Astrocyte of the cerebellum (primary cell): Measurements from ENCODE around the gene LDLRAP1.

ENCODE experiments used
- DNase-seq: peaks from one replicate; pipeline ENCODE4 v3.0.0-alpha.2; 2011; ENCODE audit warnings: low read depth
- H3K4me3 ChIP-seq: 2 replicates; pipeline ENCODE4 v1.5.1; 2011; ENCODE audit warnings: mild to moderate bottlenecking, low read depth, low read length, moderate library complexity
- CTCF ChIP-seq: IDR thresholded peaks from 2 replicates; pipeline ENCODE4 v1.5.1; 2012; ENCODE audit warnings: low read length, low read depth, moderate library complexity, mild to moderate bottlenecking; ENCODE audit errors: missing control alignments
- in situ Hi-C: cut with HindIII; loops from 2 replicates; pipeline ENCODE4 v1.10.0; 2017; ENCODE audit warnings: low sequenced_read_pairs

LDLRAP1 gene

DNA sequence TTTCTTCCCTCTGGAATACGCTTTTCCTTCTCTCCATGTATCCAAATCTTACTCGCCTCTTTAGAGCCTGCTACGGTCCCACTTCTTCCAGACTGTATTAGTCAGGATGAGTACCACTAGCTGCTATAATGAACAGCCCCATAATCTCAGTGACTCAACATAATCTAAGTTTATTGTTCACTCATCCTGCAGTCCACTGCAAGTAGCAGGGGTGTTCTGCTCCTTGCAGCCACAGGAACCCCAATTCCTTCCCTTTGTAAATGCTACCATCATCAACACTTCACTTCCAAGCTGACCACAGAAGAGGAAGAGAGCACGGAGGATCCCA, 18.1 kb upstream of the LDLRAP1 start:
- TF ChIP-seq CTCF = no peak
- in situ Hi-C loops = loop anchor here (10.0 kb wide), 1 partner anchor 259 kb away; no protein-coding TSS in a partner anchor
- no peak overlapping the region for H3K4me3 ChIP-seq
- DNase-seq = no peak

- no peak overlapping the region for H3K4me3 ChIP-seq
- no peak for DNase-seq
- TF ChIP-seq CTCF = no peak
- in situ Hi-C loops = loop anchor here (10.0 kb wide), 1 partner anchor 258 kb away; no protein-coding TSS in a partner anchor
These were observed 16.7 kb upstream of the LDLRAP1 start for GRCh38 chr1:25526753-25527152.

DNA sequence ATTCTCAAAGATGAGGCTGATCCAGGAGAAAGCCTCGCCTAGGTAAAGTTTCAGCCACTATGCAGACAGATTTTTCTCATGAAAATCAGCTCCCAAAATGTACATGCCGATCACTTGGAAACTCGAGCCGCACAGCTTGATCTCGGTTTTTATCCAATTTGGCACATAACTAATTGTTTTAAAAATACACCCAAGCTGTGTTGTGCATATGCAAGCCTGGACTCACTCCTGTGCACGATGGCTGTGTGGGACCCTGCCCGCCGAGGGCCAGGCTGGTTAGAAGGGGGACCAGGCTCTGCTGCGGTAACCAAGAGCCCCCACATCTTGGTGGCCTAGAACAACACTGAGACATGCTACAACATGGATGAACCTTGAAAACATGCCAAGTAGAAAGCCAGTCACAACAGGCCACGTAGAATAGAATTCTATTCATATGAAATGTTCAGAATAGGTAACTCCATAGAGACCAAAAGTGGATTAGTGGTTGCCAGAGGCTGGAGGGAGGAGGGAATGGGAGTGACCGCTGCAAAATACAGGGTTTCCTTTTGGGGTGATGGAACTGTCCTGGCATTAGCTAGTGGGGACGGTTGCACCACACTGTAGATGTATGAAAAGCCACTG, 16.1 kb upstream of the LDLRAP1 start:
- in situ Hi-C loops = loop anchor here (10.0 kb wide), 1 partner anchor 257 kb away; no protein-coding TSS in a partner anchor
- DNase-seq = no peak
- TF ChIP-seq CTCF = no peak
- H3K4me3 ChIP-seq = no peak overlapping the region

DNA sequence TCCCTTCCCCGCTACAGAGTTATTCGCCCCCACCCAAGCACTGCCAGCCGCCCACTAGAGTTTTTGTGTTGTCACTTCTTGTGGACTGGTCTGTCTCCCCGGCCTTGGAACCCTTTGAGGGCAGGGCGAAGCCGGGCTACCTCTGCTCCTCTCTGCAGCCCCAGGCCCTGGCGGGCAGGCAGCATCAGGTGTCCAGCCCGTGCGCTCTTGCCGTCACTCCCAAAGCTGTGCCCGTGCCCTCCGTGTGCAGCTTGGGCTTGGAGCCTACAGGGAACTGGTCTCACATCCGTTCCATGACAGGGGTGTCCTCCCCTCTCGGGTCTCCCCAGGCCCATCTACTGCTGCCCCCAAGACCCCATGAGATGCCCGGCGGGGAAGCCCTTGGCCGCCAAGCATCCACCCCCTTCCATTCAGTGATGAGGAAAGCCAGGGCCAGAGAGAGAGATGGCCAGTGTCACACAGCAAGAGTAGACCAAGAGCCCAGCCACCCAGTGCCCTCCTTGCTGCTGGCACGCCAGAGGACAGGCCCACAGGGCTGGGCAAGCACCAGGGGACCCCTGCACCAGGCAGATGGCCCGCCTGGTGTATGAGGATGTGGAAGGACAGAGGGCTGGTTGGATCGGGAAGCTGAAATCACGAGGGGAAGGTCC, 15.3 kb upstream of the LDLRAP1 start:
- no peak for TF ChIP-seq CTCF
- no peak for DNase-seq
- no peak overlapping the region for H3K4me3 ChIP-seq
- in situ Hi-C loops = loop anchor here (10.0 kb wide), 1 partner anchor 257 kb away; no protein-coding TSS in a partner anchor

DNA sequence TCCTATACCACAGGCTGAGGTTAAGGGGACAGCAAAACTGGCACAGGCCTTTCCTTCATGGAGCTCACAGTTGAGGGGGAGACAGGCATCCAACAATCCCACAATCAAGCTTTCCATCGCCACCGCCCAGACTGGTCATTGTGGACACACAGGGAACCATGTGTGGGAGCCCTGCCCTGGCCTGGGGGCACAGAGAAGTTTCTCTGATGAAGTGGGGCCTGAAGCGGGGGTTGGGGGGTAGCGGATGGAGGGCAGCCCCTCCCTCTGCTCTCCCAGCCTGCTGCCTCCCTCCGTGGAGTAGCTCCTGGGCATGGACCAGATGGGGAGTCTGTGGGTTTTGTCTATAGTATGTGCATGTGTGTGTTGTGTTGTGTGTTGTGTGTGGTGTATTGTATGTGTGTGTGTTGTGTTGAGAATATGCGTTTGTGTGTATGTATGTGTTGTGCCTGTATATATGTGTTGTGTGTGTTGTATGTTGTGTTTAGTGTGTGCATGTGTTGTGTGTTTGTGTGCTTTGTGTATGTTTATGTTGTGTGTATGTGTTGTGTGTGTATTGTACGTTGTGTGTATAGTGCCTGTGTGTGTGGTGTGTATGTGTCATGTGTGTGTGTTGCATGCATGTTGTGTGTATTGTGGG, 14.4 kb upstream of the LDLRAP1 start:
- H3K4me3 ChIP-seq = no peak overlapping the region
- TF ChIP-seq CTCF = no peak
- in situ Hi-C loops = loop anchor here (10.0 kb wide), 1 partner anchor 256 kb away; no protein-coding TSS in a partner anchor
- no peak for DNase-seq

GRCh38 chr1:25529518-25530185, 13.8 kb upstream of the LDLRAP1 start:
- TF ChIP-seq CTCF = no peak
- no peak for DNase-seq
- in situ Hi-C loops = loop anchor here (10.0 kb wide), 1 partner anchor 255 kb away; no protein-coding TSS in a partner anchor
- no peak overlapping the region for H3K4me3 ChIP-seq
